K562 (cell line): Measurements from ENCODE around the gene CEACAM18. TPM values are rescaled to one million over a fixed set of nuclear protein-coding genes. Genes with fewer than 3 reads are reported as not detected.

ENCODE experiments used
- CBX3 ChIP-seq, 2 experiments: IDR thresholded peaks; 1 replicate in 1 of 2; 2 replicates in 1 of 2; pipeline ENCODE4 v1.6.1; 2012; ENCODE audit warnings: inconsistent platforms in 2 of 2, low read length in 2 of 2, borderline replicate concordance in 1 of 2, control low read depth in 1 of 2
- CREB5 ChIP-seq: fragments of 250-450 bp; sonication (Bioruptor Pico); IDR thresholded peaks from 2 replicates; pipeline ENCODE4 v1.5.0; 2020; ENCODE audit warnings: mild to moderate bottlenecking
- E2F5 ChIP-seq: sonication (generic); formaldehyde crosslinking; IDR thresholded peaks from 2 replicates; pipeline ENCODE4 v1.8.0; 2022; ENCODE audit warnings: mild to moderate bottlenecking, missing genetic modification reagents
- ELF4 ChIP-seq: fragments of 450-650 bp; formaldehyde crosslinking; IDR thresholded peaks from 2 replicates; pipeline ENCODE4 v1.4.0; 2022; ENCODE audit warnings: missing genetic modification characterization
- HDAC1 ChIP-seq, 2 experiments: fragments of 450-650 bp; IDR thresholded peaks; 2 replicates each; pipeline ENCODE4 v1.6.1; 2016 to 2017; ENCODE audit warnings: inconsistent platforms in 1 of 2, mild to moderate bottlenecking in 1 of 2, moderate library complexity in 1 of 2
- MCM3 ChIP-seq: fragments of 450-650 bp; IDR thresholded peaks from 2 replicates; pipeline ENCODE4 v1.6.1; 2016
- MTA1 ChIP-seq: fragments of 450-650 bp; IDR thresholded peaks from 2 replicates; pipeline ENCODE4 v1.6.1; 2017; ENCODE audit warnings: borderline replicate concordance
- MTF1 ChIP-seq: fragments of 250-450 bp; sonication (Bioruptor Pico); IDR thresholded peaks from 2 replicates; pipeline ENCODE4 v1.9.0; 2021; ENCODE audit warnings: moderate library complexity, mild to moderate bottlenecking, inconsistent platforms, borderline replicate concordance
- NCOA2 ChIP-seq, 2 experiments: fragments of 450-650 bp; IDR thresholded peaks; 2 replicates each; pipeline ENCODE4 v1.6.1; 2018; ENCODE audit warnings: mild to moderate bottlenecking in 2 of 2, moderate library complexity in 1 of 2; ENCODE audit not compliant: partially characterized antibody in 2 of 2
- NFATC3 ChIP-seq: fragments of 450-650 bp; IDR thresholded peaks from 2 replicates; pipeline ENCODE4 v1.6.1; 2017; ENCODE audit warnings: mild to moderate bottlenecking
- PKNOX1 ChIP-seq: fragments of 450-650 bp; IDR thresholded peaks from 2 replicates; pipeline ENCODE4 v1.6.1; 2016
- PML ChIP-seq: IDR thresholded peaks from 2 replicates; pipeline ENCODE4 v1.6.1; 2012; ENCODE audit warnings: low read length, inconsistent platforms
- POLR2A ChIP-seq: fragments of 450-650 bp; conservative IDR thresholded peaks from 2 replicates; pipeline ENCODE4 v1.6.1; 2016
- RBM34 ChIP-seq: fragments of 200-400 bp; formaldehyde crosslinking; IDR thresholded peaks from 2 replicates; pipeline ENCODE4 v1.6.1; 2018; ENCODE audit warnings: low read length, borderline replicate concordance; ENCODE audit not compliant: insufficient read depth
- RFX5 ChIP-seq: IDR thresholded peaks from 2 replicates; pipeline ENCODE4 v1.6.1; 2011; ENCODE audit warnings: low read depth, mild to moderate bottlenecking, improper control_type of control experiment, low read length
- SETDB1 ChIP-seq: IDR thresholded peaks from one replicate; pipeline ENCODE4 v1.6.1; 2012; ENCODE audit warnings: low read length, control low read depth, inconsistent platforms
- SUPT5H ChIP-seq: fragments of 450-650 bp; IDR thresholded peaks from 2 replicates; pipeline ENCODE4 v1.6.1; 2016
- TFAP4 ChIP-seq: sonication (generic); formaldehyde crosslinking; IDR thresholded peaks from 2 replicates; pipeline ENCODE4 v1.8.0; 2022; ENCODE audit warnings: missing genetic modification reagents, mild to moderate bottlenecking, moderate library complexity, borderline replicate concordance
- THRB ChIP-seq: fragments of 450-650 bp; formaldehyde crosslinking; conservative IDR thresholded peaks from 2 replicates; pipeline ENCODE4 v1.4.0; 2022; ENCODE audit warnings: mild to moderate bottlenecking, missing genetic modification characterization
- UBTF ChIP-seq, 2 experiments: IDR thresholded peaks; 2 replicates each; pipeline ENCODE4 v1.6.1; 2012; ENCODE audit warnings: improper control_type of control experiment in 2 of 2, low read depth in 2 of 2, low read length in 2 of 2, borderline replicate concordance in 1 of 2
- ZNF143 ChIP-seq: sonication (generic); formaldehyde crosslinking; IDR thresholded peaks from 2 replicates; pipeline ENCODE4 v1.9.0; 2022; ENCODE audit warnings: mild to moderate bottlenecking, missing genetic modification reagents
- polyA plus RNA-seq, 8 experiments: library from polyadenylated mRNA; depleted of rRNA in 4 of 8; stranded (reverse) in 5 of 8; unstranded in 3 of 8; fragments of >200 nt; fragmentation: Nextera tagmentation in 2 of 8; fragmentation: Illumina TruSeq in 1 of 8; extraction: Ambion mirVana in 2 of 8; extraction: Trizol in 1 of 8; gene quantifications; 2 replicates each; pipeline versions ENCODE4 v1.2.1 to v1.2.3, GENCODE V29; 2011 to 2014; ENCODE audit warnings: inconsistent platforms in 1 of 8, missing spikeins in 1 of 8
- total RNA-seq, 7 experiments: library from RNA; depleted of rRNA in 6 of 7; stranded (reverse); fragments of >200 nt in 6 of 7; fragmentation: Illumina TruSeq in 2 of 7; extraction: Trizol in 2 of 7; gene quantifications; 2 replicates each; pipeline versions ENCODE4 v1.2.1 to v1.2.3, GENCODE V29; 2011 to 2021; ENCODE audit warnings: low replicate concordance in 1 of 7

CEACAM18 gene
- total and polyA plus RNA-seq, 9 of the 15 experiments (the other 6 are each of a cell fraction or from before 2014, with no cell fraction given), result 0.08 to 0.24 (median 0.15) TPM; not detected in 3

- TF ChIP-seq RFX5 (no peak), MCM3 (no peak), PML (0 out of 2 replicates have a peak, but pooled peaks have one; percentile 2), PKNOX1 (no peak), SETDB1 (no peak), NFATC3 (no peak), TFAP4 (no peak), RBM34 (no peak), CREB5 (no peak), MTF1 (CRISPR knock-in tag) (no peak), UBTF (IDR thresholded peaks at IDR 0.05; ENCODE audit: borderline replicate concordance in 1 of 2, low read depth in 2 of 2, low read length in 2 of 2) (0 out of 4 replicates have a peak, but pooled peaks of 1 of the 2 experiments have one; percentile 46), ZNF143 (CRISPR knock-in tag) (no peak), HDAC1 (IDR thresholded peaks at IDR 0.05) (peak in 1 of 2 experiments; percentile 26; a peak in 2 of 4 replicates), ELF4 (CRISPR knock-in tag) (no peak), THRB (no peak), POLR2A (no peak; the same call in 1 of the 2 replicates), MTA1 (no peak), NCOA2 (IDR thresholded peaks at IDR 0.05; ENCODE audit: partially characterized antibody in 2 of 2) (no peak), SUPT5H (no peak), E2F5 (no peak), CBX3 (IDR thresholded peaks at IDR 0.05; ENCODE audit: borderline replicate concordance in 1 of 2, low read length in 2 of 2) (no peak)
These were observed 9.2 kb upstream of the CEACAM18 start (continued) for GRCh38 chr19:51469162-51469561.
